ENCODE measurements around the gene PRM1.

The PRM1 gene

GRCh38 chr16:11315510-11315909 lies 34.4 kb upstream of the PRM1 start:
- H3K4me3 ChIP-seq (ENCODE audit: low read depth, low read length): no peak overlapping the region
- no peak for TF ChIP-seq MAX (IDR thresholded peaks at IDR 0.05; ENCODE audit: low read depth, low read length)
- TF ChIP-seq MYC (IDR thresholded peaks at IDR 0.05; ENCODE audit: low read depth, low read length): no peak
- TF ChIP-seq POLR2A (IDR thresholded peaks at IDR 0.05; ENCODE audit: extremely low read depth, insufficient read length): no peak
- TF ChIP-seq, protein P1, sequence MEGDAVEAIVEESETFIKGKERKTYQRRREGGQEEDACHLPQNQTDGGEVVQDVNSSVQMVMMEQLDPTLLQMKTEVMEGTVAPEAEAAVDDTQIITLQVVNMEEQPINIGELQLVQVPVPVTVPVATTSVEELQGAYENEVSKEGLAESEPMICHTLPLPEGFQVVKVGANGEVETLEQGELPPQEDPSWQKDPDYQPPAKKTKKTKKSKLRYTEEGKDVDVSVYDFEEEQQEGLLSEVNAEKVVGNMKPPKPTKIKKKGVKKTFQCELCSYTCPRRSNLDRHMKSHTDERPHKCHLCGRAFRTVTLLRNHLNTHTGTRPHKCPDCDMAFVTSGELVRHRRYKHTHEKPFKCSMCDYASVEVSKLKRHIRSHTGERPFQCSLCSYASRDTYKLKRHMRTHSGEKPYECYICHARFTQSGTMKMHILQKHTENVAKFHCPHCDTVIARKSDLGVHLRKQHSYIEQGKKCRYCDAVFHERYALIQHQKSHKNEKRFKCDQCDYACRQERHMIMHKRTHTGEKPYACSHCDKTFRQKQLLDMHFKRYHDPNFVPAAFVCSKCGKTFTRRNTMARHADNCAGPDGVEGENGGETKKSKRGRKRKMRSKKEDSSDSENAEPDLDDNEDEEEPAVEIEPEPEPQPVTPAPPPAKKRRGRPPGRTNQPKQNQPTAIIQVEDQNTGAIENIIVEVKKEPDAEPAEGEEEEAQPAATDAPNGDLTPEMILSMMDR (IDR thresholded peaks at IDR 0.05; ENCODE audit: low read depth, low read length): no peak
- no peak for DNase-seq (ENCODE audit: low read depth)

DNA sequence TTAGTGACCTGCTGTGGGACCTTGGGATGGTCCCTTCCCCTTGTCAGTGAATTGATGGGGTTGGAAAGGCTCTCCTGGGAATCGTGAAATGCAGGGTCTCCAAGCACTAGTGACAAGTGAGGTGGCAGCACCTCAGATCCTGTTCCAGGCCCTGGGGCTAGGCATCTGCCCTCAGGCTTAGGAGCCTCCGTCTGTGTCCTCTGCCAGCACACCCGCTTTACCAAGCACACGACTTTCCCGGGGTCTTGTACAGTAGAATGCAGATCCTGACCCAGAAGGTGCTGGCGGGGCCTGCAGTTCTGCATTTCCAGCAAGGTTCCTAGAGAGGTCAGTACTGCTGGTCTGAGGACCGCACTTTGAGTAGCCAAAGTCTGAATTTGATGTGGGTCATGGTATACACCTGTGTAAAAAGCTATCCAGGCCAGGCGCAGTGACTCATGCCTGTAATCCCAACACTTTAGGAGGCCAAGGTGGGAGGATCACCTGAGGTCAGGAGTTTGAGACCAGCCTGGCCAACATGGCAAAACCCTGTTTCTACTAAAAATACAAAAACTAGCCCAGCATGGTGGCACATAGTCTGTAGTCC lies 33.3 kb upstream of the PRM1 start:
- no peak for DNase-seq (ENCODE audit: low read depth)
- TF ChIP-seq, protein P1 (IDR thresholded peaks at IDR 0.05; ENCODE audit: low read depth, low read length): no peak
- TF ChIP-seq MAX (IDR thresholded peaks at IDR 0.05; ENCODE audit: low read depth, low read length) (no peak), POLR2A (IDR thresholded peaks at IDR 0.05; ENCODE audit: extremely low read depth, insufficient read length) (no peak), MYC (IDR thresholded peaks at IDR 0.05; ENCODE audit: low read depth, low read length) (no peak)
- H3K4me3 ChIP-seq (ENCODE audit: low read depth, low read length): no peak overlapping the region

- no peak overlapping the region for H3K4me3 ChIP-seq (ENCODE audit: low read depth, low read length)
- TF ChIP-seq MYC (IDR thresholded peaks at IDR 0.05; ENCODE audit: low read depth, low read length) (no peak), POLR2A (IDR thresholded peaks at IDR 0.05; ENCODE audit: extremely low read depth, insufficient read length) (no peak), MAX (IDR thresholded peaks at IDR 0.05; ENCODE audit: low read depth, low read length) (no peak)
- TF ChIP-seq, protein P1 (IDR thresholded peaks at IDR 0.05; ENCODE audit: low read depth, low read length): no peak
- DNase-seq (ENCODE audit: low read depth): no peak
These were observed 32.6 kb upstream of the PRM1 start for GRCh38 chr16:11313493-11314308.

DNA sequence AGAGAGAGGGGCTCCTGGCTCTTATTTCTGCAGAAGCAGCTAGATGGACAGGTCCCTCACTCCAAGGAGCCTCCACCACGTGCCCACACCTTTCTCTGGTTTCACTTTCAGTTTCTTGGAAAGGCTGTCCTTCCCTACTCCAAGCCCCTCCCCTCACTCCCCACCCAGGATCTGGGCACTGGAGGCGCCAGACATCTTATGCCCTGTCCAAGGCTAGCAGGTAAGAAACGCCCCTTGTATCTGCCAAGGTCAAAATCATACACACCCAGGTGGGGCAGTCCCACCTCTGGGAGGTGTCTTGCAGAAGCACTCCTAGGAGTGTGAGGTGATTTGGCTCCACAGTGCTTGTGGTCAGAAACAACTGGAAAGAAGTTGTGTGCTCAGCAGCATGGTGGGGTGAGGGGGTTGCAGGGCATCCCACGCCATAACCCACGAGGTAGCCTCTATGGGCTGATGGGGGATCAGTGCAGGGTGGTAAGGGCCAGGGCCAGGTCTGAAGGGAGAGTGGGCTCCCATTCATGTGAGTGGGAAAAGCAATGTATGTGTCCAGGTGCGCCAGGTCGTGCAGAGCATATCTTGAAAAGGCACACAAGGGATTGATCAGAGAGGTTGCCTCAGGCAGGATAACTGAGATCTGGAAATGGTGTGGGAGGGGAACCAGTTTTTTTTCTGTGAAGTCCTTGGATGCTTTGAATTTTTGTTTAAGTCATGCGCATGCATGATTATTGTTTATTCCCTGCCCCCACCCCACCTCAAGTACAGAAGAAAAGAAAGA lies 31.8 kb upstream of the PRM1 start:
- peak; percentile 45 for DNase-seq (ENCODE audit: low read depth)
- H3K4me3 ChIP-seq (ENCODE audit: low read depth, low read length): no peak overlapping the region
- TF ChIP-seq MAX (IDR thresholded peaks at IDR 0.05; ENCODE audit: low read depth, low read length): peak; percentile 48; the same call in 1 of the 2 replicates
- TF ChIP-seq, protein P1 (IDR thresholded peaks at IDR 0.05; ENCODE audit: low read depth, low read length): no peak

- DNase-seq (ENCODE audit: low read depth): peak; percentile 92
- H3K4me3 ChIP-seq (ENCODE audit: low read depth, low read length): no peak overlapping the region
- TF ChIP-seq POLR2A (IDR thresholded peaks at IDR 0.05; ENCODE audit: extremely low read depth, insufficient read length) (no peak), MAX (IDR thresholded peaks at IDR 0.05; ENCODE audit: low read depth, low read length) (peak; percentile 37; the same call in 1 of the 2 replicates)
These were observed 29.9 kb upstream of the PRM1 start for GRCh38 chr16:11310997-11311561.
